GM12875 (cell line): ENCODE measurements around the gene UBR4.

Experiments
- H3K4me3 ChIP-seq: one replicate; pipeline ENCODE4 v1.5.1; 2011; ENCODE audit warnings: low read depth, low read length, control low read depth
- TF ChIP-seq, protein P1 (sequence below): IDR thresholded peaks from 2 replicates; pipeline ENCODE4 v1.5.1; 2011; ENCODE audit warnings: low read depth, mild to moderate bottlenecking, control low read depth, inconsistent platforms, low read length, moderate library complexity, borderline replicate concordance; ENCODE audit not compliant: insufficient read depth

UBR4 gene

DNA sequence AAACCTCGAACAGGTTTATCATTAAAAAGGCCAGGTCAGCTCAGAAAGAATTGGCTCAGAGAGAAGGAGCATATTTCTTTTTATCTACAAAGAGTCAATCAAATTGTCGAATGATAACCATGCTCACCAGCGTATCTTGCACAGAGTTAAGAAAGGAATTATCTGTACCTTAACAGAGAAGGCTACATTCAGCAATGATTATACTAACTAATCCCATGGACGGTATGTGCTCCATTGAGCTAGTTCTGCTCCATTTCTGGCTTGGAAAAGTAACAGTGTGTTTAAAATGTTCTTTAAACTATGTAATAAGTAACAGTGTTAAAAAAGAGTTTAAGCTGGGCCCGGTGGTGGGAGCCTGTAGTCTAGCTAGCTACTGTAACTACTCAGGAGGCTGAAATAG, 4.2 kb downstream of the UBR4 start:
- H3K4me3 ChIP-seq, result no peak overlapping the region
- TF ChIP-seq, protein P1, sequence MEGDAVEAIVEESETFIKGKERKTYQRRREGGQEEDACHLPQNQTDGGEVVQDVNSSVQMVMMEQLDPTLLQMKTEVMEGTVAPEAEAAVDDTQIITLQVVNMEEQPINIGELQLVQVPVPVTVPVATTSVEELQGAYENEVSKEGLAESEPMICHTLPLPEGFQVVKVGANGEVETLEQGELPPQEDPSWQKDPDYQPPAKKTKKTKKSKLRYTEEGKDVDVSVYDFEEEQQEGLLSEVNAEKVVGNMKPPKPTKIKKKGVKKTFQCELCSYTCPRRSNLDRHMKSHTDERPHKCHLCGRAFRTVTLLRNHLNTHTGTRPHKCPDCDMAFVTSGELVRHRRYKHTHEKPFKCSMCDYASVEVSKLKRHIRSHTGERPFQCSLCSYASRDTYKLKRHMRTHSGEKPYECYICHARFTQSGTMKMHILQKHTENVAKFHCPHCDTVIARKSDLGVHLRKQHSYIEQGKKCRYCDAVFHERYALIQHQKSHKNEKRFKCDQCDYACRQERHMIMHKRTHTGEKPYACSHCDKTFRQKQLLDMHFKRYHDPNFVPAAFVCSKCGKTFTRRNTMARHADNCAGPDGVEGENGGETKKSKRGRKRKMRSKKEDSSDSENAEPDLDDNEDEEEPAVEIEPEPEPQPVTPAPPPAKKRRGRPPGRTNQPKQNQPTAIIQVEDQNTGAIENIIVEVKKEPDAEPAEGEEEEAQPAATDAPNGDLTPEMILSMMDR, result no peak

DNA sequence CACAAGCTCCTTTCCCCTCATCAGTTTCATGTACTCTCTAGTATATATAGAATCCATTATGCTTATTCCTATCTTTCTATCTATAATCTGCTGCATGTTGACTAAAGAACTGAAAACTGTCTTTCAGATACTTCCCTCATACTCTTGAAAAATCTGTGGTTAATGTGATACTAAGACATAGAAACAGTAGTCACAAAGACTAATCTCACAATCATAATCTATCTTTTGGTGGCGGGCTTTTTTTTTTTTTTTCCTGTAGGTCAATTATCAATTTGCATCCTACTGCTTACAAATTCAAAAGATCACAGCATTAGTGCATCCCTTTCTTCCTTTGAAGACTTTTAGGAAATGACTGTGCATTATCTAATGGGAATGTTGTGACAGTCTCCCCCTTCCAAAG, 4.7 kb downstream of the UBR4 start:
- TF ChIP-seq, protein P1, result no peak
- H3K4me3 ChIP-seq, result no peak overlapping the region

DNA sequence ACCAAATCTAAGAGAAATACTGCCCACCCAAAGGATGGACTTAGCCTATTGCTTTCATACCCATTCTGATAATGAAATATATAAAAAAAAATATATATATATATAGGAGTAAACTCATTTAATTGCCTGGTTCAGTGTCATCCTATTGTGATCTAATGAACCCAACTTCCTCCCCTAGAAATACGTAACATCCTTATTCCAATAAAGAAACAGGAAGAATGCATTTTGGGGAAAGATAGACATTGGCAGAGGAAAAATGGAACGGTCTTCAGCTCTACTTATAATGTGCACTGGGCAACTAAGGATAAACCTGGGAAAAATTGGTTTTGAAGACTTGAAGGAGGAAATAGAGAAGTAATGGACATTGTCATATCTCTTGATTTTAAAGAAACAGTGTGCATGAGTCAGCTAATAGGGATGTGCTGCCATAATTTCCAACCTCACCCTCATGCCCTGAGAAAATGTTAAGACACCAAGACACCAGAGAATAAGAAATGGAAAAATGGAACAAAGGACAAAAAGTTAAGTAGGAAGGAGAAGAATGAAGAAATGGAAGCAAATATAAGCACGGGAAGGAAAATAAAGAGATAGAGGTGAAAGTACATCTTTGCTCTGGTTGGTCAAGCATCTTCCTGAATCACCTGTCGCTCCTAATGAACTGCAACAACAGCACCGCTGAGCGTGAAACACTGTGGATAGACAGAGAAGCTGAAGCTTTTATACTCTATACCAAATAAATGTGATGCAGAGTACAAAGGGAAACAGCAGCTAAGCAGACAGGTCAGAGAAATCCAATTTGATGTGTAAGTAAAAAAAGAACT, 5.4 kb downstream of the UBR4 start:
- TF ChIP-seq, protein P1, result no peak
- no peak overlapping the region for H3K4me3 ChIP-seq

DNA sequence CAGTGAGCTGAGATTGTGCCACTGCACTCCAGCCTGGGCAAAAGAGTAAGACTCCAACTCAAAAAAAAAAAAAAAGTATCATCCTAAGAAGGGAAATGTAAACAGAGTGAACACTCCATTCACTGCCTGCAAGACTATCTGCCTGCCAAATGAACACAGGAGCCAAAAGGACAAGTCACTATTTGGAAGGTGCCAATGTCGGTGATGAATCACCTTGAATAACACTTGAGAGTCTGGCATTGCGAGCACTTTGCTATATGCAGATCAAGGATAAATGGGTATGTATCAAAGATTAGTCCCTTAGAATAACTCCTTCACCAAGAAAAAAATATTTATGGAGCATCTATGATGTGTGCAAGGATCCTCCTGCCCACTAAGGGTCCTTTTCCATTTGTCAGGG, 6.6 kb downstream of the UBR4 start:
- no peak overlapping the region for H3K4me3 ChIP-seq
- TF ChIP-seq, protein P1, result no peak

DNA sequence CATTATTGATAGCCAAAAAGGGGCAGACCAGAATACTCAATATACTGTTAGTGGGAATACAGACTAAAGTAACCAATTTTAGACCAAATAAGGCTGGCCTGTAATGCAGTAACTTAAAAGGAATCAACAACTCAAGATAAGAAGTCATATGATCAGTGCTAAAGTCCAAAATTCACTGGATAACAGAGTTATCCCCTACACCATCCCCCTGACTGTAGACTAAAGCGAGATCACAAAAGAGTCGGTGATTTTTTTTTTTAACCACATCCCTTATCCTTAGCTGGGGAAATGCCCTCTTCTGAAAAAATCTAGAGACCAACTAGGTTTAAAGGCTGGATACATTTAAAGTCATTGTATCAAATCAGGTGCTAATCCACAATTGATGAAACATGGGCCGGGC, 7.7 kb downstream of the UBR4 start:
- TF ChIP-seq, protein P1, result no peak

DNA sequence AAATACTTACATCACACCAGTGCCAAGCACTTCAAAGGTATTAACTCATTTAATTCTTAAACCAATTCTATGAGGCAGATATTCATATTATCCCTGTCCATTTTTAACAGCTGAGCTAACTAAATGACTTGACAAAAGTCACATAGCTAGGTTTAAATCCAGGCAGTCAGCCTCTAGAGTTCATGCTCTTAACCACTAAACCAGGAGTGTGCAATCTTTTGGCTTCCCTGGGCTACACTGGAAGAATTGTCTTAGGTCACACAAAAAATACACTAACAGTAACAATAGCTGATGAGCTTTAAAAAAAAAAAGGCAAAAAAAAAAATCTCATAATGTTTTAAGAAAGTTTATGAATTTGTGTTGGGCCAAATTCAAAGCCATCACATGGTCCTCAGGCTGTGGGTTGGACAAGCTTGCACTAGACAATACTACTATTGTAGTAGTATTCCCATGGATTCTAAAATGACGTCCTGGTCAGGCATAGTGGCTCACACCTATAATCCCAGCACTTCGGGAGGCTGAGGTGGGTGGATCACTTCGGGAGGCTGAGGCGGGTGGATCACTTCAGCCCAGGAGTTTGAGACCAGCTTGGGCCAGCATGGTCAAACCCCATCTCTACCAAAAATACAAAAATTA, 10.0 kb downstream of the UBR4 start:
- TF ChIP-seq, protein P1, result no peak
- H3K4me3 ChIP-seq, result no peak overlapping the region

More for the DNA sequence above, 7.7 kb downstream of the UBR4 start:
- no peak overlapping the region for H3K4me3 ChIP-seq
